ENCODE measurements around the gene LNPEP. TPM values are rescaled to one million over a fixed set of nuclear protein-coding genes. Genes with fewer than 3 reads are reported as not detected.

The LNPEP gene
- total and polyA plus RNA-seq, 2 of the 4 experiments (the other 2 are of a cell fraction): 3.6 to 27.4 TPM

GRCh38 chr5:97062046-97062445 is 126.2 kb downstream of the LNPEP start:
- no TSS peak for BruUV-seq (replicated peaks)
- H3K9ac ChIP-seq (ENCODE audit: low read depth, low read length): no peak overlapping the region
- no peak overlapping the region for H3K4ac ChIP-seq (ENCODE audit: low read depth, low read length)
- H3K9me1 ChIP-seq (ENCODE audit: insufficient read depth, low read length): no peaks in the 10 kb centered on the region
- H4K20me1 ChIP-seq (ENCODE audit: insufficient read depth, low read length): no peaks in the 10 kb centered on the region
- ATAC-seq (ENCODE audit: low read depth): no peak
- H2AFZ ChIP-seq (replicated peaks; ENCODE audit: low read length, poor library complexity): no peak overlapping the region
- H3K27ac ChIP-seq (ENCODE audit: insufficient read depth, low read length): no peak overlapping the region
- no peak overlapping the region for H2BK15ac ChIP-seq (ENCODE audit: low read depth, low read length)
- dilution Hi-C loops (cut with HindIII; ENCODE audit: low sequenced_read_pairs, unreplicated experiment) (no loop called here), intact Hi-C loops (cut with micrococcal nuclease) (no loop called here), in situ Hi-C loops (cut with MboI; ENCODE audit: low sequenced_read_pairs) (no loop called here)
- H3K36me3 ChIP-seq (ENCODE audit: control insufficient read depth, insufficient read depth, low read length): no peaks in the 10 kb centered on the region
- H3K9me3 ChIP-seq (ENCODE audit: control insufficient read depth, insufficient read depth, low read length): peaks cover 11% of the 10 kb centered on the region
- H4K91ac ChIP-seq (ENCODE audit: insufficient read depth, low read depth, low read length): no peak overlapping the region
- 67% methylated on average over 5 of the region's 8 CpGs; no CpG with 5 or more reads in 1 of the 2 experiments for WGBS, 2 experiments (ENCODE audit: extremely low coverage in 2 of 2, insufficient read length in 1 of 2)
- H2AK5ac ChIP-seq (ENCODE audit: low read depth, low read length): no peak overlapping the region
- H3K14ac ChIP-seq (replicated peaks; ENCODE audit: low read depth, low read length): no peak overlapping the region
- CTCF ChIA-PET: no interaction called here
- H3K79me1 ChIP-seq (ENCODE audit: low read depth in 1 of 2, low read length in 2 of 2): no peaks in the 10 kb centered on the region
- DNase-seq: no peak
- no peak overlapping the region for H2BK120ac ChIP-seq (ENCODE audit: low read depth, low read length)
- H3K4me3 ChIP-seq (ENCODE audit: insufficient read depth, low read depth, low read length): no peak overlapping the region
- no peak overlapping the region for H3K4me2 ChIP-seq (ENCODE audit: low read depth, low read length)
- TF ChIP-seq USF2 (IDR thresholded peaks at IDR 0.05; ENCODE audit: low read depth, low read length): no peak
- no peak for TF ChIP-seq RAD21 (IDR thresholded peaks at IDR 0.05; ENCODE audit: low read length)
- no peak for TF ChIP-seq MAZ (IDR thresholded peaks at IDR 0.05; ENCODE audit: borderline replicate concordance, low read depth, low read length)
- TF ChIP-seq RCOR1 (IDR thresholded peaks at IDR 0.05; ENCODE audit: insufficient replicate concordance, low read length): no peak
- TF ChIP-seq SMC3 (IDR thresholded peaks at IDR 0.05; ENCODE audit: low read depth, low read length): no peak
- TF ChIP-seq, protein P1, sequence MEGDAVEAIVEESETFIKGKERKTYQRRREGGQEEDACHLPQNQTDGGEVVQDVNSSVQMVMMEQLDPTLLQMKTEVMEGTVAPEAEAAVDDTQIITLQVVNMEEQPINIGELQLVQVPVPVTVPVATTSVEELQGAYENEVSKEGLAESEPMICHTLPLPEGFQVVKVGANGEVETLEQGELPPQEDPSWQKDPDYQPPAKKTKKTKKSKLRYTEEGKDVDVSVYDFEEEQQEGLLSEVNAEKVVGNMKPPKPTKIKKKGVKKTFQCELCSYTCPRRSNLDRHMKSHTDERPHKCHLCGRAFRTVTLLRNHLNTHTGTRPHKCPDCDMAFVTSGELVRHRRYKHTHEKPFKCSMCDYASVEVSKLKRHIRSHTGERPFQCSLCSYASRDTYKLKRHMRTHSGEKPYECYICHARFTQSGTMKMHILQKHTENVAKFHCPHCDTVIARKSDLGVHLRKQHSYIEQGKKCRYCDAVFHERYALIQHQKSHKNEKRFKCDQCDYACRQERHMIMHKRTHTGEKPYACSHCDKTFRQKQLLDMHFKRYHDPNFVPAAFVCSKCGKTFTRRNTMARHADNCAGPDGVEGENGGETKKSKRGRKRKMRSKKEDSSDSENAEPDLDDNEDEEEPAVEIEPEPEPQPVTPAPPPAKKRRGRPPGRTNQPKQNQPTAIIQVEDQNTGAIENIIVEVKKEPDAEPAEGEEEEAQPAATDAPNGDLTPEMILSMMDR (conservative IDR thresholded peaks at IDR 0.05; ENCODE audit: low read depth, low read length): no peak
- TF ChIP-seq CEBPB (IDR thresholded peaks at IDR 0.05; ENCODE audit: low read depth, low read length): no peak
- TF ChIP-seq MXI1 (IDR thresholded peaks at IDR 0.05; ENCODE audit: borderline replicate concordance, low read depth, low read length): no peak
- H2BK5ac ChIP-seq (ENCODE audit: low read depth, low read length, poor library complexity, severe bottlenecking): no peak overlapping the region
- H4K8ac ChIP-seq (ENCODE audit: low read depth in 2 of 2, low read length in 2 of 2): no peak overlapping the region
- no peaks in the 10 kb centered on the region for H3K4me1 ChIP-seq (ENCODE audit: control insufficient read depth, insufficient read depth, low read length)
- no peak overlapping the region for H3K56ac ChIP-seq (ENCODE audit: extremely low read depth, insufficient read depth, low read length)
- H4K5ac ChIP-seq (ENCODE audit: low read depth, low read length): no peak overlapping the region
- H2BK20ac ChIP-seq (ENCODE audit: low read depth, low read length): no peak overlapping the region
- H3K18ac ChIP-seq (ENCODE audit: low read depth, low read length): no peak overlapping the region
- no peak overlapping the region for H3K23ac ChIP-seq (ENCODE audit: low read depth, low read length)
- no peak overlapping the region for H2AK9ac ChIP-seq (replicated peaks; ENCODE audit: low read depth, low read length, poor library complexity)
- H3K27me3 ChIP-seq (ENCODE audit: control insufficient read depth, insufficient read depth, low read length): peaks cover 17% of the 10 kb centered on the region
- POLR2A ChIA-PET (ENCODE audit: unreplicated experiment): no interaction called here
